IPS-18a (cell line): ENCODE results near the gene PRKCB.

Experiments
- H3K27ac ChIP-seq: one replicate; pipeline ENCODE4 v1.5.1; 2013; ENCODE audit warnings: low read length
- H3K27me3 ChIP-seq: one replicate; pipeline ENCODE4 v1.6.1; 2013; ENCODE audit warnings: mild to moderate bottlenecking, low read length; ENCODE audit not compliant: control insufficient read depth, insufficient read depth
- H3K36me3 ChIP-seq: one replicate; pipeline ENCODE4 v1.6.1; 2013; ENCODE audit warnings: low read depth, low read length; ENCODE audit not compliant: control insufficient read depth
- H3K4me1 ChIP-seq: one replicate; pipeline ENCODE4 v1.6.1; 2013; ENCODE audit warnings: low read depth, low read length; ENCODE audit not compliant: control insufficient read depth
- H3K4me3 ChIP-seq: one replicate; pipeline ENCODE4 v1.5.1; 2013; ENCODE audit warnings: low read length
- H3K9ac ChIP-seq: one replicate; pipeline ENCODE4 v1.6.1; 2013; ENCODE audit warnings: mild to moderate bottlenecking, low read length, moderate library complexity
- H3K9me3 ChIP-seq: one replicate; pipeline ENCODE4 v1.6.1; 2013; ENCODE audit warnings: low read depth, low read length; ENCODE audit not compliant: control insufficient read depth

Gene PRKCB

GRCh38 chr16:23869052-23869451 is 33.3 kb downstream of the PRKCB start:
- H3K9ac ChIP-seq: no peak overlapping the region
- peaks cover 38% of the 10 kb centered on the region for H3K27me3 ChIP-seq

GRCh38 chr16:23871924-23872323 is 36.1 kb downstream of the PRKCB start:
- Histone ChIP-seq H3K9ac (no peak overlapping the region), H3K36me3 (no peaks in the 10 kb centered on the region), H3K9me3 (no peaks in the 10 kb centered on the region), H3K27ac (no peak overlapping the region), H3K4me3 (no peak overlapping the region), H3K4me1 (peaks cover 4% of the 10 kb centered on the region), H3K27me3 (peaks cover 17% of the 10 kb centered on the region)

More at GRCh38 chr16:23869052-23869451, 33.3 kb downstream of the PRKCB start:
- Histone ChIP-seq H3K9me3 (no peaks in the 10 kb centered on the region), H3K4me3 (no peak overlapping the region), H3K27ac (no peak overlapping the region), H3K4me1 (peaks cover 12% of the 10 kb centered on the region), H3K36me3 (no peaks in the 10 kb centered on the region)

GRCh38 chr16:23874613-23875294 is 39.0 kb downstream of the PRKCB start:
- H3K27ac ChIP-seq: no peak overlapping the region
- H3K36me3 ChIP-seq: no peaks in the 10 kb centered on the region
- H3K9me3 ChIP-seq: no peaks in the 10 kb centered on the region
- H3K4me1 ChIP-seq: no peaks in the 10 kb centered on the region
- no peaks in the 10 kb centered on the region for H3K27me3 ChIP-seq
- H3K9ac ChIP-seq: no peak overlapping the region
- no peak overlapping the region for H3K4me3 ChIP-seq

- H3K4me1 ChIP-seq: no peaks in the 10 kb centered on the region
- no peaks in the 10 kb centered on the region for H3K27me3 ChIP-seq
- H3K36me3 ChIP-seq: no peaks in the 10 kb centered on the region
- no peak overlapping the region for H3K9ac ChIP-seq
- no peak overlapping the region for H3K4me3 ChIP-seq
- H3K27ac ChIP-seq: no peak overlapping the region
- no peaks in the 10 kb centered on the region for H3K9me3 ChIP-seq
Observed at GRCh38 chr16:23876256-23876896, 40.6 kb downstream of the PRKCB start.

- Histone ChIP-seq H3K9me3 (no peaks in the 10 kb centered on the region), H3K4me3 (no peak overlapping the region), H3K27me3 (no peaks in the 10 kb centered on the region), H3K4me1 (no peaks in the 10 kb centered on the region), H3K27ac (no peak overlapping the region), H3K9ac (no peak overlapping the region), H3K36me3 (no peaks in the 10 kb centered on the region)
Observed at GRCh38 chr16:23877107-23878070, 41.6 kb downstream of the PRKCB start.

GRCh38 chr16:23879735-23880373 is 44.1 kb downstream of the PRKCB start:
- H3K27ac ChIP-seq: no peak overlapping the region
- no peaks in the 10 kb centered on the region for H3K4me1 ChIP-seq
- no peak overlapping the region for H3K4me3 ChIP-seq
- H3K9ac ChIP-seq: no peak overlapping the region
- no peaks in the 10 kb centered on the region for H3K27me3 ChIP-seq
- H3K9me3 ChIP-seq: no peaks in the 10 kb centered on the region
- H3K36me3 ChIP-seq: no peaks in the 10 kb centered on the region

GRCh38 chr16:23889189-23889588 is 53.4 kb downstream of the PRKCB start:
- Histone ChIP-seq H3K4me3 (no peak overlapping the region), H3K9ac (no peak overlapping the region), H3K4me1 (no peaks in the 10 kb centered on the region), H3K36me3 (no peaks in the 10 kb centered on the region), H3K27me3 (no peaks in the 10 kb centered on the region), H3K27ac (no peak overlapping the region), H3K9me3 (no peaks in the 10 kb centered on the region)

GRCh38 chr16:23893986-23894385 is 58.2 kb downstream of the PRKCB start:
- Histone ChIP-seq H3K4me3 (no peak overlapping the region), H3K27ac (no peak overlapping the region), H3K27me3 (no peaks in the 10 kb centered on the region), H3K9ac (no peak overlapping the region), H3K36me3 (no peaks in the 10 kb centered on the region), H3K4me1 (no peaks in the 10 kb centered on the region), H3K9me3 (no peaks in the 10 kb centered on the region)

GRCh38 chr16:23895052-23895451 is 59.3 kb downstream of the PRKCB start:
- Histone ChIP-seq H3K4me3 (no peak overlapping the region), H3K4me1 (no peaks in the 10 kb centered on the region), H3K27ac (no peak overlapping the region), H3K27me3 (no peaks in the 10 kb centered on the region), H3K9me3 (no peaks in the 10 kb centered on the region), H3K36me3 (no peaks in the 10 kb centered on the region), H3K9ac (no peak overlapping the region)

- H3K36me3 ChIP-seq: no peaks in the 10 kb centered on the region
- H3K27ac ChIP-seq: no peak overlapping the region
- H3K27me3 ChIP-seq: no peaks in the 10 kb centered on the region
- H3K4me1 ChIP-seq: peaks cover 10% of the 10 kb centered on the region
- no peaks in the 10 kb centered on the region for H3K9me3 ChIP-seq
- H3K4me3 ChIP-seq: no peak overlapping the region
- no peak overlapping the region for H3K9ac ChIP-seq
Observed at GRCh38 chr16:23896832-23897821, 61.3 kb downstream of the PRKCB start.
